Measurements from ENCODE around the gene YWHAG. TPM values are rescaled to one million over a fixed set of nuclear protein-coding genes. Genes with fewer than 3 reads are reported as not detected.
"Not testable (repeated sequence)": the region's sequence is repeated elsewhere in the genome, so short reads cannot be mapped to it uniquely, and the experiment has no call there.

The YWHAG gene
- total and polyA plus RNA-seq, 11 donors: 85.5 to 282 (median 189) TPM

GRCh38 chr7:76317782-76318487 lies 40.9 kb downstream of the YWHAG start:
- H3K4me1 ChIP-seq: peaks cover 0 to 42% (median 25%) of the 10 kb centered on the region in 12 donors
- H3K27ac ChIP-seq: peak overlapping the region; percentile 84 to 98 (median 94)
- TF ChIP-seq POLR2A (IDR thresholded peaks at IDR 0.05): peak; percentile 75 to 92
- TF ChIP-seq CTCF (IDR thresholded peaks at IDR 0.05): no peak
- H3K9me3 ChIP-seq: no peaks in the 10 kb centered on the region
- H3K4me3 ChIP-seq: peak overlapping the region; percentile 48 to 91 (median 74)
- intact Hi-C loops (cut with DNase I): loop anchor here in 7 of 10 donors (1.0 to 5.0 kb wide), 4 partner anchors 40 to 44 kb away; partner anchors contain the start of gene YWHAG (in 4 of the 7)
- WGBS, 4 donors: 0 to 1% (median 0%) methylated on average over 26 to 50 of the region's 50 CpGs
- H3K36me3 ChIP-seq: peaks cover 0 to 10% (median 0%) of the 10 kb centered on the region in 9 donors
- no peaks in the 10 kb centered on the region for H3K27me3 ChIP-seq
- DNase-seq: peak; percentile 97 to 99 (median 99)
- peak; percentile 93 to 97 (median 94) for ATAC-seq

GRCh38 chr7:76316984-76317781 lies 41.6 kb downstream of the YWHAG start:
- intact Hi-C loops (cut with DNase I): loop anchor here in 2 of 10 donors (1.0 to 5.0 kb wide), 2 partner anchors 26 to 45 kb away; no protein-coding TSS in a partner anchor

GRCh38 chr7:76315364-76315763 lies 43.4 kb downstream of the YWHAG start:
- TF ChIP-seq CTCF (IDR thresholded peaks at IDR 0.05): no peak
- no peaks in the 10 kb centered on the region for H3K27me3 ChIP-seq
- no peak overlapping the region for H3K4me3 ChIP-seq
- no peaks in the 10 kb centered on the region for H3K9me3 ChIP-seq
- peaks cover 0 to 29% (median 18%) of the 10 kb centered on the region in 12 donors for H3K4me1 ChIP-seq
- WGBS, 4 donors: 69 to 71% (median 71%) methylated on average over 5 of the region's 5 CpGs
- intact Hi-C loops (cut with DNase I): loop anchor here in 5 of 10 donors (1.0 to 5.0 kb wide), 5 partner anchors 24 to 137 kb away; no protein-coding TSS in a partner anchor
- DNase-seq (peak in 2 of 5 donors; percentile 21 to 32), ATAC-seq (no peak)
- H3K27ac ChIP-seq: no peak overlapping the region
- H3K36me3 ChIP-seq: no peaks in the 10 kb centered on the region

More at GRCh38 chr7:76316984-76317781, 41.6 kb downstream of the YWHAG start:
- DNase-seq (peak in 2 of 5 donors; percentile 31 to 35), ATAC-seq (no peak)
- H3K27me3 ChIP-seq: no peaks in the 10 kb centered on the region
- peaks cover 0 to 35% (median 18%) of the 10 kb centered on the region in 12 donors for H3K4me1 ChIP-seq
- WGBS, 4 donors: 55 to 82% (median 58%) methylated on average over 5 to 14 of the region's 14 CpGs
- TF ChIP-seq CTCF (IDR thresholded peaks at IDR 0.05) (no peak), POLR2A (IDR thresholded peaks at IDR 0.05) (no peak)
- peak overlapping the region; percentile 84 to 98 (median 94) for H3K27ac ChIP-seq
- peaks cover 0 to 6% (median 0%) of the 10 kb centered on the region in 9 donors for H3K36me3 ChIP-seq
- H3K4me3 ChIP-seq: peak overlapping the region in 11 of 12 donors; percentile 51 to 91 (median 74)
- no peaks in the 10 kb centered on the region for H3K9me3 ChIP-seq

GRCh38 chr7:76314740-76315139 lies 44.1 kb downstream of the YWHAG start:
- ATAC-seq, H3K36me3 ChIP-seq, H3K27me3 ChIP-seq, H3K9me3 ChIP-seq, H3K4me3 ChIP-seq: not testable (repeated sequence)
- peaks cover 0 to 33% (median 18%) of the 10 kb centered on the region in 12 donors for H3K4me1 ChIP-seq
- H3K27ac ChIP-seq: peak overlapping the region in 1 of 12 donors; percentile 43
- 68 to 75% (median 72%) methylated on average over 6 of the region's 6 CpGs for WGBS, 4 donors
- intact Hi-C loops (cut with DNase I): loop anchor here (1.0 to 5.0 kb wide), 5 partner anchors 23 to 136 kb away; no protein-coding TSS in a partner anchor
- DNase-seq: peak in 1 of 5 donors; percentile 23

Data from heart left ventricle (tissue), 16 donors.